SKM-1 (cell line): Measurements from ENCODE around the gene SRGAP3.
"Not testable (repeated sequence)": the region's sequence is repeated elsewhere in the genome, so short reads cannot be mapped to it uniquely, and the experiment has no call there.

Experiments
- DNase-seq: peaks from one replicate; lab custom pipeline; 2025; ENCODE audit not compliant: unreplicated experiment; lab: John Stamatoyannopoulos, UW

The SRGAP3 gene

GRCh38 chr3:9097495-9097894, 152.0 kb downstream of the SRGAP3 start:
- DNase-seq, result no peak

GRCh38 chr3:9091486-9092235, 157.8 kb downstream of the SRGAP3 start:
- no peak for DNase-seq

GRCh38 chr3:9088441-9089353, 160.7 kb downstream of the SRGAP3 start:
- DNase-seq, result no peak

GRCh38 chr3:9087831-9088413, 161.5 kb downstream of the SRGAP3 start:
- DNase-seq, result peak; percentile 86

GRCh38 chr3:9085428-9085827, 164.0 kb downstream of the SRGAP3 start:
- DNase-seq, result not testable (repeated sequence)

- DNase-seq, result no peak
Measured at GRCh38 chr3:9081184-9081818, 168.1 kb downstream of the SRGAP3 start.

GRCh38 chr3:9080163-9080562, 169.3 kb downstream of the SRGAP3 start:
- no peak for DNase-seq

- no peak for DNase-seq
Measured at GRCh38 chr3:9079676-9080075, 169.8 kb downstream of the SRGAP3 start.

- no peak for DNase-seq
Measured at GRCh38 chr3:9078561-9079240, 170.7 kb downstream of the SRGAP3 start.

- DNase-seq, result no peak
Measured at GRCh38 chr3:9077029-9077428, 172.4 kb downstream of the SRGAP3 start.

GRCh38 chr3:9075762-9076161, 173.7 kb downstream of the SRGAP3 start:
- DNase-seq, result no peak

- no peak for DNase-seq
Measured at GRCh38 chr3:9074079-9074478, 175.4 kb downstream of the SRGAP3 start.

GRCh38 chr3:9072667-9073009, 176.8 kb downstream of the SRGAP3 start:
- no peak for DNase-seq

GRCh38 chr3:9071936-9072666, 177.3 kb downstream of the SRGAP3 start:
- no peak for DNase-seq

- DNase-seq, result no peak
Measured at GRCh38 chr3:9070961-9071360, 178.5 kb downstream of the SRGAP3 start.

GRCh38 chr3:9069971-9070370, 179.5 kb downstream of the SRGAP3 start:
- no peak for DNase-seq

GRCh38 chr3:9068051-9068450, 181.4 kb downstream of the SRGAP3 start:
- no peak for DNase-seq

- DNase-seq, result peak; percentile 27
Measured at GRCh38 chr3:9067352-9067975, 182.0 kb downstream of the SRGAP3 start.

GRCh38 chr3:9066775-9067174, 182.7 kb downstream of the SRGAP3 start:
- DNase-seq, result no peak

GRCh38 chr3:9066141-9066540, 183.3 kb downstream of the SRGAP3 start:
- DNase-seq, result no peak
